BJ (cell line): ENCODE results near the gene EFNB1. TPM values are rescaled to one million over a fixed set of nuclear protein-coding genes. Genes with fewer than 3 reads are reported as not detected.
"Not testable (repeated sequence)": the region's sequence is repeated elsewhere in the genome, so short reads cannot be mapped to it uniquely, and the experiment has no call there.

Experiments used
- CTCF ChIA-PET: fragments of 350-600 bp; formaldehyde crosslinking; extraction: SDS; loops from one replicate; lab custom pipeline; 2021; ENCODE audit warnings: antibody characterized with exemption, inconsistent platforms; lab: Yijun Ruan, JAX
- POLR2A ChIA-PET: fragments of 300-600 bp; sonication (Branson Sonifier 250); formaldehyde crosslinking; extraction: SDS; loops from one replicate; lab custom pipeline; 2021; ENCODE audit warnings: antibody characterized with exemption; lab: Charles Lee
- DNase-seq: peaks from one replicate; pipeline ENCODE4 v3.0.0-alpha.2; 2011; ENCODE audit warnings: low read depth
- H3K27me3 ChIP-seq: 2 replicates; pipeline ENCODE4 v1.6.0; 2011; ENCODE audit warnings: low read length; ENCODE audit not compliant: control insufficient read depth, insufficient read depth
- H3K36me3 ChIP-seq: 2 replicates; pipeline ENCODE4 v1.5.1; 2011; ENCODE audit warnings: low read length; ENCODE audit not compliant: control insufficient read depth, insufficient read depth
- H3K4me3 ChIP-seq: 2 replicates; pipeline ENCODE4 v1.5.1; 2011; ENCODE audit warnings: low read depth, mild to moderate bottlenecking, control low read depth, low read length
- CTCF ChIP-seq: IDR thresholded peaks from 2 replicates; pipeline ENCODE4 v1.5.1; 2011; ENCODE audit warnings: low read depth, mild to moderate bottlenecking, control low read depth, inconsistent platforms, low read length, moderate library complexity; ENCODE audit not compliant: insufficient read depth
- polyA plus RNA-seq: library from polyadenylated mRNA; depleted of rRNA; stranded (reverse); fragments of >200 nt; gene quantifications from 2 replicates; pipeline ENCODE4 v1.2.3, GENCODE V29; 2011

The EFNB1 gene
- polyA plus RNA-seq, 1 experiment: 15.2 TPM

GRCh38 chrX:68794461-68794860 lies 34.4 kb upstream of the EFNB1 start:
- POLR2A ChIA-PET: no interaction called here
- TF ChIP-seq CTCF: no peak
- CTCF ChIA-PET: no interaction called here
- H3K36me3 ChIP-seq: no peaks in the 10 kb centered on the region
- H3K4me3 ChIP-seq: no peak overlapping the region
- no peak for DNase-seq
- H3K27me3 ChIP-seq: no peaks in the 10 kb centered on the region

GRCh38 chrX:68795741-68796140 lies 33.1 kb upstream of the EFNB1 start:
- Histone ChIP-seq H3K36me3 (no peaks in the 10 kb centered on the region), H3K27me3 (no peaks in the 10 kb centered on the region), H3K4me3 (no peak overlapping the region)
- no peak for TF ChIP-seq CTCF
- ChIA-PET POLR2A (no interaction called here), CTCF (interaction anchor here (1.1 kb wide), 1 partner anchor 12 kb away, joined by 3 read pairs; no protein-coding TSS in a partner anchor)
- DNase-seq: no peak

- DNase-seq, H3K27me3 ChIP-seq, H3K36me3 ChIP-seq, CTCF ChIA-PET, H3K4me3 ChIP-seq, POLR2A ChIA-PET: not testable (repeated sequence)
Observed at GRCh38 chrX:68798400-68798799, 30.4 kb upstream of the EFNB1 start.

- DNase-seq: no peak
- TF ChIP-seq CTCF: no peak
- Histone ChIP-seq H3K36me3 (no peaks in the 10 kb centered on the region), H3K4me3 (no peak overlapping the region), H3K27me3 (no peaks in the 10 kb centered on the region)
- ChIA-PET CTCF (no interaction called here), POLR2A (no interaction called here)
Observed at GRCh38 chrX:68801737-68802290, 27.0 kb upstream of the EFNB1 start.

- H3K27me3 ChIP-seq: no peaks in the 10 kb centered on the region
- CTCF ChIA-PET: interaction anchor here (0.6 to 1.6 kb wide), 7 partner anchors 13 to 1784 kb away, joined by 3 to 7 read pairs (median 3); no protein-coding TSS in a partner anchor
- TF ChIP-seq CTCF: peak; percentile 42
- POLR2A ChIA-PET: no interaction called here
- no peak for DNase-seq
- H3K4me3 ChIP-seq: no peak overlapping the region
- H3K36me3 ChIP-seq: no peaks in the 10 kb centered on the region
Observed at GRCh38 chrX:68807818-68808217, 21.0 kb upstream of the EFNB1 start.
